ENCODE results near the gene NUP210L. TPM values are rescaled to one million over a fixed set of nuclear protein-coding genes. Genes with fewer than 3 reads are reported as not detected.

NUP210L gene
- total RNA-seq, 1 donor from 2014 or later, result 0.05 TPM

DNA sequence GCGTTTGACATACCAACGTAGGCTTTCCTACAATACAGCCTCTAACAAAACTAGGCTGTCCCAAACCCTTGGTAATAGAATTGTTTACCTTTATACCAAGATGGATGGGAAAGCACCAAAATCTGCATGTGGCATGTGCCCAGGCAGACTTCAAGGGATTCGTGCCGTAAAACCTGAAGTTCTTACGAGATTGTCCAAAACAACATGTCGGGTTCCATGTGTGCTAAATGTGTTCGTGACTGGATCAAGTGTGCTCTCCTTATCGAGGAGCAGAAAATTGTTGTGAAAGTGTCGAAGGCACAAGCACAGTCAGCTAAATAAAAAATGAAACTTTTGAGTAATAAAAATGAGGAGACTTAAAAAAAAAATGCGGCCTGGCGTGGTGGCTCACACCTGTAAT, 159.2 kb downstream of the NUP210L start:
- Mint-ChIP-seq H3K4me1 (ENCODE audit: low read depth) (peaks cover 17% of the 10 kb centered on the region), H3K36me3 (ENCODE audit: insufficient read depth) (peaks cover 27% of the 10 kb centered on the region), H3K27ac (peak overlapping the region; percentile 64), H3K4me3 (ENCODE audit: low read depth) (no peak overlapping the region), H3K27me3 (no peaks in the 10 kb centered on the region), H3K9me3 (ENCODE audit: low read depth) (peaks cover 4% of the 10 kb centered on the region)
- DNase-seq (ENCODE audit: low spot score, unreplicated experiment), result no peak
- TF ChIP-seq, protein P1, sequence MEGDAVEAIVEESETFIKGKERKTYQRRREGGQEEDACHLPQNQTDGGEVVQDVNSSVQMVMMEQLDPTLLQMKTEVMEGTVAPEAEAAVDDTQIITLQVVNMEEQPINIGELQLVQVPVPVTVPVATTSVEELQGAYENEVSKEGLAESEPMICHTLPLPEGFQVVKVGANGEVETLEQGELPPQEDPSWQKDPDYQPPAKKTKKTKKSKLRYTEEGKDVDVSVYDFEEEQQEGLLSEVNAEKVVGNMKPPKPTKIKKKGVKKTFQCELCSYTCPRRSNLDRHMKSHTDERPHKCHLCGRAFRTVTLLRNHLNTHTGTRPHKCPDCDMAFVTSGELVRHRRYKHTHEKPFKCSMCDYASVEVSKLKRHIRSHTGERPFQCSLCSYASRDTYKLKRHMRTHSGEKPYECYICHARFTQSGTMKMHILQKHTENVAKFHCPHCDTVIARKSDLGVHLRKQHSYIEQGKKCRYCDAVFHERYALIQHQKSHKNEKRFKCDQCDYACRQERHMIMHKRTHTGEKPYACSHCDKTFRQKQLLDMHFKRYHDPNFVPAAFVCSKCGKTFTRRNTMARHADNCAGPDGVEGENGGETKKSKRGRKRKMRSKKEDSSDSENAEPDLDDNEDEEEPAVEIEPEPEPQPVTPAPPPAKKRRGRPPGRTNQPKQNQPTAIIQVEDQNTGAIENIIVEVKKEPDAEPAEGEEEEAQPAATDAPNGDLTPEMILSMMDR (IDR thresholded peaks at IDR 0.05; ENCODE audit: unreplicated experiment), result no peak

DNA sequence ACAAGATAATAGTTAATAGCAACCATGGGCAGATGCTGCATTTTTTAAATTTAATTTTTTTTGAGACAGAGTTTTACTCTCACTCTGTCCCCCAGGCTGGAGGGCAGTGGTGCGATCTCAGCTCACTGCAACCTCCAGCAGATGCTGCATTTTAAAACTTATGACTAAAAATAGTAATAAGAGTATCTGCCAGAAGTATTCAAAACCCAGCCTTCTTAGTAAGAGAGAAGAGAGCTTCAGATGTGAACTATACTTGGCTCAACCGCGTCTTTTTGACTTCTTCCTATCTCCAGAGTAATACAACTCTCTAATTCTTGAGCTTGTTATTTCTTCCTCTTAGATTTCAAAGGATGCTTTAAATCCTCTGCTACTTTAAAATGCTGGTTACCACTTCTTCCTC, 159.7 kb downstream of the NUP210L start:
- DNase-seq (ENCODE audit: low spot score, unreplicated experiment), result no peak
- peak overlapping the region; percentile 23 for H3K27ac Mint-ChIP-seq
- TF ChIP-seq, protein P1 (IDR thresholded peaks at IDR 0.05; ENCODE audit: unreplicated experiment), result no peak
- peaks cover 27% of the 10 kb centered on the region for H3K36me3 Mint-ChIP-seq (ENCODE audit: insufficient read depth)
- peaks cover 4% of the 10 kb centered on the region for H3K9me3 Mint-ChIP-seq (ENCODE audit: low read depth)
- H3K27me3 Mint-ChIP-seq, result no peaks in the 10 kb centered on the region
- H3K4me3 Mint-ChIP-seq (ENCODE audit: low read depth), result no peak overlapping the region
- H3K4me1 Mint-ChIP-seq (ENCODE audit: low read depth), result peaks cover 17% of the 10 kb centered on the region

DNA sequence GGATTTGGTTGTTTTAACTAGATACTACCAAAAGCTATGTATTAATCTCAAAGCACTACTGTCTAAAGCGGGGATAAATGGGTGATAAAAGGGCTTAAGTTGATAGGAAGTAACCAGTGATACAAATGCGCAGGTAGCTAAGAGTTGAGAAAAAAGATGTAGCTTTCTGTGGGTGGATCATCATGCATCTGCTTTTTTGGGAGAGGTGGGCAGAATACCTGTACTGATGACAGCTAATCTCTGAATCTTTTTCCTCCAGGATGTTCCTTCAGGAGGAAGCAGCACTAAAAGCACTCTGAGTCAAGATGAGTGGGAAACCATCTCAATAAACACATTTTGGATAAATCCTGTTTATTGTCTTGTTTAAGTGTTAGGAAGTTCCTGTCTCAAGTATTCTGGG, 163.1 kb downstream of the NUP210L start:
- Mint-ChIP-seq H3K4me1 (ENCODE audit: low read depth) (peaks cover 18% of the 10 kb centered on the region), H3K9me3 (ENCODE audit: low read depth) (peaks cover 4% of the 10 kb centered on the region), H3K4me3 (ENCODE audit: low read depth) (peak overlapping the region; percentile 96), H3K36me3 (ENCODE audit: insufficient read depth) (peaks cover 27% of the 10 kb centered on the region), H3K27ac (peak overlapping the region; percentile 99), H3K27me3 (no peaks in the 10 kb centered on the region)
- no peak for DNase-seq (ENCODE audit: low spot score, unreplicated experiment)
- TF ChIP-seq, protein P1 (IDR thresholded peaks at IDR 0.05; ENCODE audit: unreplicated experiment), result no peak

DNA sequence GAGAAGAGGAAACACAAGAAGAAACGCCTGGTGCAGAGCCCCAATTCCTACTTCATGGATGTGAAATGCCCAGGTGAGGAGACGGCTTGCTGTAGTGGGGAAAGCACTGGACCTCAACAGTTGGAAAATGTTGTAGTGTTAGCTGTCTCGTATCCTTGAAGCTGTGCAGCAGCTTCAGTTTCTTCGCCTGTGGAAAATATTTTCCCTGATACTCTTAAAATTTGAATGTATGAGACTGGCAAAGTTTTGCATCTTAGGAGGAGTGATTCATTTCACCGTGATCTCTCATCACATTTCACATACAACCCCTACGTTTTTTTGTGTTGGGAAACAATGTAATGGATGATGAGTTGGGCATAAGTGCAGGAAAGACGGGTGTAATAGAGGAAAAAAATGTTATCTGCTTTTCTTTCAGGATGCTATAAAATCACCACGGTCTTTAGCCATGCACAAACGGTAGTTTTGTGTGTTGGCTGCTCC, 163.7 kb downstream of the NUP210L start:
- Mint-ChIP-seq H3K27me3 (no peaks in the 10 kb centered on the region), H3K9me3 (ENCODE audit: low read depth) (peaks cover 4% of the 10 kb centered on the region), H3K4me1 (ENCODE audit: low read depth) (peaks cover 23% of the 10 kb centered on the region), H3K36me3 (ENCODE audit: insufficient read depth) (peaks cover 27% of the 10 kb centered on the region), H3K4me3 (ENCODE audit: low read depth) (peak overlapping the region; percentile 96), H3K27ac (peak overlapping the region; percentile 99)
- TF ChIP-seq, protein P1 (IDR thresholded peaks at IDR 0.05; ENCODE audit: unreplicated experiment), result no peak
- DNase-seq (ENCODE audit: low spot score, unreplicated experiment), result no peak

DNA sequence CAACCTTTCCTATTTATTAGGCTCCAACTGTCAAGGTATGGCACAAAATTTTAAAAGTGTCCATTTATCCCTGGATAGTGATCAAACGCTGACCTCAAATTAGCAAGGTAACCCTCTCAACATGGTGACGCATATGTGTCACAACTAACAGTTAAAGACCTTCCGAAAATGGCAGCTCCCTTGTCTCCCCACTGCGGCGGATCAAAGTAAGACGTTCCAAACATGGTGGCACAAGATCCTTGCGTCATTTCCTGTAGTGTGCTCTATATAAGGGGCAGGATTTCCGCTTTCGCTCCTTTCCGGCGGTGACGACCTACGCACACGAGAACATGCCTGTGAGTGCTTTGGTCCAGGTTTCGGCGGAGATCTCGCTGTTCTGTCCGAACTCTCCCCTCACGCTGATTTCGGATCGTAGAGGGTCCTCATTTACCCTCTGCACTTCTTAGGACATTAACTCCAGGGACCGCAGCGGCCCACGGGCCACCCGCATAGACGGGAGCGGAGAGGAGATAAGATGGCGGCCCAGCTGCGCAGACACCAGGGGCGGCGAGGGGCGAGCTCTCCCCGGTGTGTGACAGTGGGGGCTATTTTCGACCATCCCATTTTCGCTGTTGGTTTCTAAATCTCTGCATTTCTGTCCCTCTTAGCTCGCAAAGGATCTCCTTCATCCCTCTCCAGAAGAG, 164.3 kb downstream of the NUP210L start, which contains the start of gene RPS27:
RPS27 (plus strand) TSS at position 295 of the 683 bp plus-strand sequence; CDS start at position 330, 35 bp downstream.
- Mint-ChIP-seq H3K36me3 (ENCODE audit: insufficient read depth) (peaks cover 24% of the 10 kb centered on the region), H3K9me3 (ENCODE audit: low read depth) (peaks cover 2% of the 10 kb centered on the region), H3K4me3 (ENCODE audit: low read depth) (peak within 1 kb of the TSS; percentile 96), H3K4me1 (ENCODE audit: low read depth) (peaks cover 26% of the 10 kb centered on the region), H3K27ac (peak within 1 kb of the TSS; percentile 99), H3K27me3 (no peaks in the 10 kb centered on the region)
- TF ChIP-seq, protein P1 (IDR thresholded peaks at IDR 0.05; ENCODE audit: unreplicated experiment), result no peak
- DNase-seq (ENCODE audit: low spot score, unreplicated experiment), result peak; percentile 77
